ENCODE results near the gene LGMN.

DNA sequence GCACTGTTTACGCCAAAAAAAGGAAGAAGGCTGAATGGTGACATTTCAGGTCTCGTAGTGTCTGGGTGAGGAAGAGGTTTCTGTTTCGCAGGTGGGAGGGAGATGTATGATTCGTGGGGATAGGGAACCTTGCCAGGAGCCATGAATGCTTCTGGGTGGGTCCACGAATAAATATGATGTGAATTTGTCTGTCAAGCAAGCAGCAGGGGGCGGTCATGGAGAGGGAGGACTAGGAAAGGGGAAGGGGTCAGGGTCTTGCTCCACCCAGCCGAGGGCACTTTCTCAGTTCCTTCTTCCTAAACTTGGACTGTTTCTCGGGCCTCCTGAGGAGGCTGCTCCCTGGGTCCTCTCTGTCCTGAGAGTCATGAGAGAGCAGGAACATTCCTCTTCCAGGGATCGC is 72.5 kb downstream of the LGMN start:
- no peak for TF ChIP-seq TAF1 (IDR thresholded peaks at IDR 0.05; ENCODE audit: low read depth, low read length)
- TF ChIP-seq POLR2A (IDR thresholded peaks at IDR 0.05; ENCODE audit: low read depth, low read length): no peak
